NCI-H446 treated with DMSO at 0.1 percent for 48 hours (cell line): Measurements from ENCODE around the gene EVI5.

Source experiments
- DNase-seq: peaks from one replicate; lab custom pipeline; 2025; lab: John Stamatoyannopoulos, UW

EVI5 gene

DNA sequence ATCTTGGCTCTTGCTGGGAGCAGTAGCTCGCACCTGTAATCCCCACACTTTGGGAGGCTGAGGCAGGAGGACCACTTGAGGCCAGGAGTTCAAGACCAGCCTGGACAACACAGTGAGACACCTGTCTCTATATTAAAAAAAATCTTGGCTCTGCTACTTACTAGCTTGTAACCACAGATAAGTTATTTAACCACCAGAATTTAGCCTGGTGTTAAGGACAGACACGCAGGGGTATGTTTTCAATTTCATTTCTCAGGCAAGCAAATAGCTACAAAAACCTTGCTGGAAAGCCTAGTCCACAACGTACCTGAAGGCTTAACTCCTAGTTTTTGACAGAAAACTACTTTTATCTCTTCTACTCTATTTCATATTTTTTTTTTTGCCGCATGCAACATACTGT, 273.4 kb downstream of the EVI5 start:
- no peak for DNase-seq

DNA sequence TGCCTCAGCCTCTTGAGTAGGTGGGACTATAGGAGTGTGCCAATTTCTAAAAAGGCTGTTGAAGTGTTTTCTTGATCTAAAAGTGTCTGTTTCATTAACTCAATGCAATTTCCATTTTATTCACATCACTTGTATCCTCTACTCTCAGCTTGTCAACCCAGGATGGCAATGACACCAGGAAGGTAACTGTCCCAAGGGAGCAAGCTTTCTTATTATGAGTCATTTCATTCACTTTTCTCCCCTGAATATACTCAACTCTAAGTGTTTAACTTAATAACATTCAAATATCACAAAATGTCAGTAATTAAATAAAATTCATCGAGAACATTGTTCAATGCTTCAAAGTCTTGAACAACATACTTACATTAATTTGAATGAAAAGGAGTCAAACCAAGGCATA, 275.3 kb downstream of the EVI5 start:
- DNase-seq: no peak

- DNase-seq: no peak
Observed at GRCh38 chr1:92505015-92505692, 279.8 kb downstream of the EVI5 start.

DNA sequence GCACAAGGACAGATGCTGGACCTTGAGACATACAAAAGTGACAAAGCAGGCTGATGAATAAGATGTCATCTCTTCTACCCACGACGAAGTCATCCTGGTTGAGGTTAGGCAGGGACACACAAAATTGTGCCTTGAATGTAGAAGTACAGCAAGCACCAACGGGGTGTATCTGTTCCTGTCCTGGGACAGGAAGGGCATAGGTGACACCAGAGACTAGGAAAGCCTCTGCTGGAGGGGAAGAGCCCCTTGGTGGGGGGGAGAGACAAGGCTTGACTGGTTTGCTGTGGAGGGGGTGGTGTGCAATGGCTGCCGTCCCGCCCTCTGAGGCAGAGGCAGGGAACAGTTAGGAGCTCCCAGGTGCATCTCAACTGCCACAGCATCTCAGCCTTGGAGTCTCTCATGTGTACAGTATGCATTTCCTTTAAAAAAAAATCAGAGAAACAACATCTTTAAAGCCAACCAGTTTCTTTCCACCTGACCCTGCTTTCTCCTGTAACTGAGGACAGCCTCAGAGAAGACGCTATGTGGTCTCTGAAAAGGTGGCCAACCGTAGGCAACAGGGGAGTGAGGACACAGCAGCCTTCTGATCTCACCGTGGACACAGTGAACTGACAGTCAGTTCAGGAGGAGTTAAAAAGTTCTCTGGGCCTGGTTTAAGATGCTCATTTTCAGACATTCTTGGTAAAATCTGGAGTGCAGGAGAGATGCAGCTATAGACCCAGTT, 280.5 kb downstream of the EVI5 start:
- no peak for DNase-seq

DNA sequence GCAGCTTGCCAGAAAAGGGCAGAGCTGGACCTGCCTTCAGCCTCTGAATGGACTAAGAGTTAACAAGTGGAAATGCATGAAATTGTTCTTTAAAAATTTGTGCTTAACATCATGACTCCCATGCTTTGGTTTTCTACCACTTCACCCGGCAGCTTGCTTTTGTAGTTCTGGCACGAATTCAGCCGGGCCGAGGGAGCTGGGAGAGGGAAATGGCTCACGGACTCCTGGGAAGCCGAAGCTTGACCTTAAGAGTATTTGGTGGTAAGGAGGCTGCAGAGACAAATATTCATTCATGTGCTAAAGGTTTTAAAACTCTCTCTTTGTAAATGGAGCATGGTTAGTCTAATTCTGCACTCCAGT, 281.0 kb downstream of the EVI5 start:
- DNase-seq: no peak

DNA sequence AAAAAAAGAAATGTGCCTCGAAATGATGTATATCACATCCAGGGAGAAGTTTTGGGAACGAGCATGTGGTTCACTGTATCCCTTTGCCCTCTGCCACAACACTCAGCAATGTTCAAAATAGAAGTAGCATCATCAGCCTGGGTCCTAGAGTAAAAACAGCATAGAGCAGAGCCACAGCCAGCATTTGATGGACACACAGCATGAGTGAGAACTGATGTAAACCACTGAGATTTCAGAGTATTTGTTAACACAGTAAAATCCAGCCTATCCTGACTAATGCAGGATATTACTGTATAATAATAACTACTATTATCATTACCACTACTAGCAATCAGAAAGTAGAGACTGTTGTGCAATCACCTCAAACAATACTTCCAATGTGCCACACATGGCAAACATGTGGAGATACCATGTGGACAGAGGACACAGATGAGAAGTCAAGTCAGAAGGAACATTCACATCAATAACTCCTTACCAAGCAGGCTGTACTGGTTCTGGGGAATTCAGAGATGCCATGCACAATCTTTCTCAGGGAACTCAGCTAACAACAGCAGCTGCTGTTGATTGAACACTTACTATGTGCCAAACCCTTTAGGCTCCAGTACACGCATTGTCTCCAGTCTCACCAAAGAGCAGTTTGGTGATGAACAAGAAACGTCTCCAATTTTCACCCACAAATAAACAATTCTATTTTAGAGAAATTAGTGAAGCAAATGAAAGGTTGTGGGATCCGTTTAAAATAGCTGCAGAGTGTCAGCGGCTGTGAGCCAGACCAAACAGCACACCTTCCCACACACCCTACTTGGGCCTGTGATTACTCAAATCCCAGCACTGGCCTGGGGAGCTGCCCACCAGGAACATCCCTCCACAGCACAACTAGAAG, 281.6 kb downstream of the EVI5 start:
- DNase-seq: no peak

GRCh38 chr1:92502247-92502646, 282.7 kb downstream of the EVI5 start:
- DNase-seq: no peak

- DNase-seq: no peak
Observed at GRCh38 chr1:92500552-92500951, 284.4 kb downstream of the EVI5 start.

DNA sequence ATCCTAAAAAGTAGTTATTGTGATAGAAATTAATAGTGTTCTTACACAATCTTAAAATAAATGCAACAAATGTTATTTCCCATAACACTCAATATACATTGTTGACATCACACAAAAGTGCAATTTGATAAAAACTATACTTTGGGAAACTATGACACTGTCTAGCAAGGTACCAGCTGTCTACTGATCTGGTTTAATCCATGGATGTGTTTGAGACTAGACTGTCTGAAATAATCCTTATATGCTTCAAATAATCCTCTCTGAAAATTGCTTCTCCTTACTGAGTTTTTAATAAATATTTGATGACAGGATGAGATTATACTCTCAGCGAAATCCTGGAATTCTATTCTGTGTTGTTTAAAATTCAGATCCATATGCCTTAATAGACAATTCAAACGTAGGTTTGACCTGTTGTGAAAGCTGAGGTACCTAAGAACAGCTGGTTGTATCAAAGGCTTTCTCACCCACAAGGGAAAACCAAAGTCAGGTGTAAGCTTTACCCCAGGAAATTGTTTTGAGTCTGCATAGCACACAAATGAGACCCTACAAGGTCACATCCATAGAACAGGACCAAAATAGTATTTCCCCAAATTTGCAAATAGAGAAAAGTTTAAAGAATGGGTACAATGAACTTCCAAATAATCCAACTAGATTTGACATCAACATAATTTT, 289.4 kb downstream of the EVI5 start:
- no peak for DNase-seq

GRCh38 chr1:92494485-92495141, 290.3 kb downstream of the EVI5 start:
- DNase-seq: no peak

- no peak for DNase-seq
Observed at GRCh38 chr1:92493139-92493538, 291.8 kb downstream of the EVI5 start.

DNA sequence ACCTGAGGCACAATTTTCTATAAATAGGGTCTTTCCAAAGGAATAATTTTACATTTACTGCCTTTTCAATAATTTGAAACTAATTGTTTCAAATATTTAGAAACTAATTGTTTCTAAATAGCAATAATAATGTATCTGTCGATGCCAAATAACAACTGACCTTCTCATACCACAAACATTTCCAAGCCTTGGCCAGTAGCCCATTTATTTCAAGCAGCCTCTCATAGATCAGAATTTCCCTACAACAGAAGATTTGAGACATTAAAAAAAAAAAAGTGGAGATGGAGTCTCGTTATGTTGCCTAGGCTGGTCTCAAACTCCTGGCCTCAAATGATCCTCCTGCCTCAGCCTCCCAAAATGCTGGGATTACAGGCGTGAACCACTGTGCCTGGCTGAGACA, 296.1 kb downstream of the EVI5 start:
- no peak for DNase-seq

GRCh38 chr1:92488416-92488815, 296.5 kb downstream of the EVI5 start:
- no peak for DNase-seq

DNA sequence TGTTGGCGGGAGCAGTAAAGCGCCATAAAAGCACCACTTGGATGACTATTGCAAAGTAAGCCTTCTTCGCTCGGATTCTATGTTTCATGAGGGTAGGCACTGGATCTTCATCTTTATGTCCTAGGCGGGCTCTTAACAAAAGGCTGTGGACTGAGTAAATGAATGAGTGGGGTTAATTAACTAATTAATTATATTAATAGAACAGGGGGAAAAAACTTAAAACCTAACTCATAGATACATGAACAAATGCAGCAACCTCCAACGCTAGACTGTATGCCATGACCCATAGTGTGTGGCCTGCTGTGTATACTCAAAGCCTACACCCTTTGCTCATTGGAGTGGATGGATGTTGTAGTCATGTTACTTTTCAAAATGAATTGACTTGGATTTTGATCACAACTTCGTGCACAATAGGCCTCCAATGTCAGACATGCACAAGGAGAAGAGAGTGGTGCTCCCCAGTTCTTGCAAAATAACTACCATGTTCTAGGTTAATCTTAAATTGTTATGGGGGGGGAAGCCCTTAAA, 297.8 kb downstream of the EVI5 start:
- DNase-seq: no peak

- no peak for DNase-seq
Observed at GRCh38 chr1:92486251-92487077, 298.4 kb downstream of the EVI5 start, which contains the start of gene GFI1. GFI1 (minus strand) TSS chr1:92486925; CDS start chr1:92483487, 3,438 bp downstream.

DNA sequence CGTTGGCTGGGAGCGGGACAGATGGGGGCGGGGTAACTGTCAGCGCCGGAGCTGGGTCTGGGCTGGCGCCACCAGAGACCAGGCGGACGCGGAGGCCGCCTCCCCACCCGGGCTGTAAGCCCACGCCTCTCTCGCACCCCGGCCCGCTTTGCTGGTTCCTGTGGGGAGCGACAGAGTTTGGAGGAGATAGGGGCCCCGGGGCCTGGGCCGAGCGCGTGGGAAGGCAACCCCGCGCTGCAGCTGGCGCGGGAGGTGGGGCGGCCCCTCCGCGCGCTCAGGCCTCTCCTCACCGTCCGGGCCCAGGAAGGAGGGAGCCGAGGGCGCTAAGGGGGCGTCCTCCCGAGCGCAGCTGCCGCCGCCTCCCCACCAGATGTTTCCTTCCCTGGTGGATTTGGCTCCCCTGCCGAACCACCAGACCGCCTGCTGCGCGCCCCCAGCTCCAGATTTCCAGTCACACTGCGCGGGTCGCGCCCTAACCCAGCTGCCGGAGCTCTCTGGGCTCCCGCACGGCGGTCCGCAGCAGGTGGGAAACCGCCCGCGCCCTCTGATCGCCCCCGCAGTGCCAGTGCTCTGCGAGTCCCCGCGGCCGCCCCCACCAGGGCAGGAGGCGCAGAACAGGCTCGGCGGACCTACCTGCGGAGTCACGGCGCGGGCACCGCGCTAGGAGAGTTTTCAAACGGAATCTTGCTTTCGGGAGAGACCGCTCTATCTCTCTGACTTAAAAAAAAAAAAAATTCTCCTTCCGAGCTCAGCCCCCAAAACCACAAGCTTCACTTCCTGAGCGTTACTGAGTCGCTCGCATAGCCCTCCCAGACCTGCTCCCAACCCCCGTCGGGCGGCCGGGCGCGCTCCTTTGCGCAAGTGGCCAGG, 299.3 kb downstream of the EVI5 start:
- no peak for DNase-seq

GRCh38 chr1:92484472-92485380, 300.2 kb downstream of the EVI5 start:
- DNase-seq: no peak
